Ishikawa (cell line): Measurements from ENCODE around the gene SIRT5.

ENCODE experiments used
- CEBPB ChIP-seq: IDR thresholded peaks from 2 replicates; pipeline ENCODE4 v1.6.1; 2012
- CREB1 ChIP-seq: IDR thresholded peaks from 2 replicates; pipeline ENCODE4 v1.6.1; 2012; ENCODE audit warnings: low read depth
- EP300 ChIP-seq: IDR thresholded peaks from 2 replicates; pipeline ENCODE4 v1.6.1; 2012; ENCODE audit warnings: borderline replicate concordance
- FOXM1 ChIP-seq: IDR thresholded peaks from 2 replicates; pipeline ENCODE4 v1.6.1; 2012; ENCODE audit warnings: low read depth, borderline replicate concordance
- NFIC ChIP-seq: IDR thresholded peaks from 2 replicates; pipeline ENCODE4 v1.6.1; 2012
- TAF1 ChIP-seq: IDR thresholded peaks from 2 replicates; pipeline ENCODE4 v1.6.1; 2012; ENCODE audit warnings: low read depth, mild to moderate bottlenecking
- TCF12 ChIP-seq: IDR thresholded peaks from 2 replicates; pipeline ENCODE4 v1.6.1; 2012; ENCODE audit warnings: low read depth
- TF ChIP-seq, protein P1 (sequence below): IDR thresholded peaks from 2 replicates; pipeline ENCODE4 v1.6.1; 2012; ENCODE audit warnings: low read depth, mild to moderate bottlenecking
- TF ChIP-seq, protein P2 (sequence below): IDR thresholded peaks from 2 replicates; pipeline ENCODE4 v1.6.1; 2012
- TF ChIP-seq, protein P3 (sequence below): IDR thresholded peaks from 2 replicates; pipeline ENCODE4 v1.6.1; 2012

DNA sequence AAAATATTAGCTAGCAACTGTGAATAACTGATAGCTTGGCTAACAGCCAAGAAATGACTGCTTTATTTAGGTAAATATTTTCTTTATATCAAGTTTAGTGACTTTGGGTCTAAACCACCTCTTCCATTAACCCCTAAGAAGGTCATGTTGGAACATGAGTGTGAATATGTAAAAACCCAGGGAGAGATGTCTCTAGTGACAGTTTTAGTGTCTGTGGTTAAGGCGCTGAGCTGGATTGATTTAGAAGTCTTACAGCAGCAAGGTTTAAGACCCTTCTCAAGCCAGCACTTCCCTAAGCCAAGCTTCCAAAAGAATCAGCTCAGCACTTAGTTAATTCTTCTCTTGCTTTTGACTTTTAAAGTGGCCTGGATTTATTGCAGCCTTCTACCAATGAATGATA is 11.4 kb upstream of the SIRT5 start:
- TF ChIP-seq CREB1 (no peak), NFIC (no peak), TCF12 (no peak), EP300 (no peak), CEBPB (no peak), FOXM1 (no peak), TAF1 (no peak)
- TF ChIP-seq, protein P1, sequence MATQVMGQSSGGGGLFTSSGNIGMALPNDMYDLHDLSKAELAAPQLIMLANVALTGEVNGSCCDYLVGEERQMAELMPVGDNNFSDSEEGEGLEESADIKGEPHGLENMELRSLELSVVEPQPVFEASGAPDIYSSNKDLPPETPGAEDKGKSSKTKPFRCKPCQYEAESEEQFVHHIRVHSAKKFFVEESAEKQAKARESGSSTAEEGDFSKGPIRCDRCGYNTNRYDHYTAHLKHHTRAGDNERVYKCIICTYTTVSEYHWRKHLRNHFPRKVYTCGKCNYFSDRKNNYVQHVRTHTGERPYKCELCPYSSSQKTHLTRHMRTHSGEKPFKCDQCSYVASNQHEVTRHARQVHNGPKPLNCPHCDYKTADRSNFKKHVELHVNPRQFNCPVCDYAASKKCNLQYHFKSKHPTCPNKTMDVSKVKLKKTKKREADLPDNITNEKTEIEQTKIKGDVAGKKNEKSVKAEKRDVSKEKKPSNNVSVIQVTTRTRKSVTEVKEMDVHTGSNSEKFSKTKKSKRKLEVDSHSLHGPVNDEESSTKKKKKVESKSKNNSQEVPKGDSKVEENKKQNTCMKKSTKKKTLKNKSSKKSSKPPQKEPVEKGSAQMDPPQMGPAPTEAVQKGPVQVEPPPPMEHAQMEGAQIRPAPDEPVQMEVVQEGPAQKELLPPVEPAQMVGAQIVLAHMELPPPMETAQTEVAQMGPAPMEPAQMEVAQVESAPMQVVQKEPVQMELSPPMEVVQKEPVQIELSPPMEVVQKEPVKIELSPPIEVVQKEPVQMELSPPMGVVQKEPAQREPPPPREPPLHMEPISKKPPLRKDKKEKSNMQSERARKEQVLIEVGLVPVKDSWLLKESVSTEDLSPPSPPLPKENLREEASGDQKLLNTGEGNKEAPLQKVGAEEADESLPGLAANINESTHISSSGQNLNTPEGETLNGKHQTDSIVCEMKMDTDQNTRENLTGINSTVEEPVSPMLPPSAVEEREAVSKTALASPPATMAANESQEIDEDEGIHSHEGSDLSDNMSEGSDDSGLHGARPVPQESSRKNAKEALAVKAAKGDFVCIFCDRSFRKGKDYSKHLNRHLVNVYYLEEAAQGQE, result no peak
- TF ChIP-seq, protein P2, sequence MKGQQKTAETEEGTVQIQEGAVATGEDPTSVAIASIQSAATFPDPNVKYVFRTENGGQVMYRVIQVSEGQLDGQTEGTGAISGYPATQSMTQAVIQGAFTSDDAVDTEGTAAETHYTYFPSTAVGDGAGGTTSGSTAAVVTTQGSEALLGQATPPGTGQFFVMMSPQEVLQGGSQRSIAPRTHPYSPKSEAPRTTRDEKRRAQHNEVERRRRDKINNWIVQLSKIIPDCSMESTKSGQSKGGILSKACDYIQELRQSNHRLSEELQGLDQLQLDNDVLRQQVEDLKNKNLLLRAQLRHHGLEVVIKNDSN, result no peak
- TF ChIP-seq, protein P3, sequence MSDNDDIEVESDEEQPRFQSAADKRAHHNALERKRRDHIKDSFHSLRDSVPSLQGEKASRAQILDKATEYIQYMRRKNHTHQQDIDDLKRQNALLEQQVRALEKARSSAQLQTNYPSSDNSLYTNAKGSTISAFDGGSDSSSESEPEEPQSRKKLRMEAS, result no peak
